ENCODE measurements around the gene NRP2.

The NRP2 gene

GRCh38 chr2:205670292-205670691, 12.0 kb upstream of the NRP2 start:
- no peak for ATAC-seq

GRCh38 chr2:205673312-205673711, 9.0 kb upstream of the NRP2 start:
- no peak for ATAC-seq
- TF ChIP-seq ISL1 (CRISPR knock-in tag; IDR thresholded peaks at IDR 0.05), result no peak
- TF ChIP-seq BACH2 (CRISPR knock-in tag; IDR thresholded peaks at IDR 0.05; ENCODE audit: borderline replicate concordance), result no peak
- TF ChIP-seq CSDC2 (CRISPR knock-in tag; IDR thresholded peaks at IDR 0.05), result no peak
- no peak for TF ChIP-seq ZC3H10 (CRISPR knock-in tag; IDR thresholded peaks at IDR 0.05)
- TF ChIP-seq SNAI2 (CRISPR knock-in tag; IDR thresholded peaks at IDR 0.05), result no peak
- TF ChIP-seq ZFP3 (CRISPR knock-in tag; IDR thresholded peaks at IDR 0.05), result no peak
- no peak for TF ChIP-seq TOX (CRISPR knock-in tag; IDR thresholded peaks at IDR 0.05; ENCODE audit: borderline replicate concordance)
- no peak for TF ChIP-seq OSR1 (CRISPR knock-in tag; IDR thresholded peaks at IDR 0.05)
- no peak for TF ChIP-seq PPARA (CRISPR knock-in tag; IDR thresholded peaks at IDR 0.05; ENCODE audit: borderline replicate concordance)
- no peak for TF ChIP-seq CSRNP3 (CRISPR knock-in tag; IDR thresholded peaks at IDR 0.05)
- TF ChIP-seq PATZ1 (CRISPR knock-in tag; IDR thresholded peaks at IDR 0.05; ENCODE audit: borderline replicate concordance), result no peak
- no peak for TF ChIP-seq RARB (CRISPR knock-in tag; IDR thresholded peaks at IDR 0.05)
- TF ChIP-seq ESRRG (CRISPR knock-in tag; IDR thresholded peaks at IDR 0.05), result no peak
- no peak for TF ChIP-seq ZNF565 (CRISPR knock-in tag; conservative IDR thresholded peaks at IDR 0.05; ENCODE audit: low read depth)

More at GRCh38 chr2:205670292-205670691, 12.0 kb upstream of the NRP2 start:
- TF ChIP-seq CSRNP3 (CRISPR knock-in tag; IDR thresholded peaks at IDR 0.05), result no peak
- no peak for TF ChIP-seq SNAI2 (CRISPR knock-in tag; IDR thresholded peaks at IDR 0.05)
- no peak for TF ChIP-seq POU6F1 (CRISPR knock-in tag; IDR thresholded peaks at IDR 0.05; ENCODE audit: borderline replicate concordance, low read depth)
- TF ChIP-seq PPARA (CRISPR knock-in tag; IDR thresholded peaks at IDR 0.05; ENCODE audit: borderline replicate concordance), result no peak
- TF ChIP-seq ESRRG (CRISPR knock-in tag; IDR thresholded peaks at IDR 0.05), result no peak
- TF ChIP-seq TSHZ2 (CRISPR knock-in tag; IDR thresholded peaks at IDR 0.05), result no peak
- TF ChIP-seq ZC3H10 (CRISPR knock-in tag; IDR thresholded peaks at IDR 0.05), result no peak
- TF ChIP-seq RARB (CRISPR knock-in tag; IDR thresholded peaks at IDR 0.05), result no peak
- TF ChIP-seq TCF4 (CRISPR knock-in tag; IDR thresholded peaks at IDR 0.05; ENCODE audit: borderline replicate concordance), result no peak
- no peak for TF ChIP-seq ISL1 (CRISPR knock-in tag; IDR thresholded peaks at IDR 0.05)
- TF ChIP-seq TOX (CRISPR knock-in tag; IDR thresholded peaks at IDR 0.05; ENCODE audit: borderline replicate concordance), result no peak
- no peak for TF ChIP-seq GLIS3 (CRISPR knock-in tag; IDR thresholded peaks at IDR 0.05)
- TF ChIP-seq ZNF8 (CRISPR knock-in tag; IDR thresholded peaks at IDR 0.05), result no peak
- TF ChIP-seq ZFP3 (CRISPR knock-in tag; IDR thresholded peaks at IDR 0.05), result no peak
- TF ChIP-seq CREB5 (CRISPR knock-in tag; IDR thresholded peaks at IDR 0.05; ENCODE audit: low read depth), result no peak
- no peak for TF ChIP-seq ARNTL (CRISPR knock-in tag; IDR thresholded peaks at IDR 0.05; ENCODE audit: borderline replicate concordance, low read depth)
- no peak for TF ChIP-seq ZFP30 (CRISPR knock-in tag; IDR thresholded peaks at IDR 0.05)
- TF ChIP-seq ZNF565 (CRISPR knock-in tag; conservative IDR thresholded peaks at IDR 0.05; ENCODE audit: low read depth), result no peak
